NCI-H128 (cell line): Measurements from ENCODE around the gene FAM180A.
"Not testable (repeated sequence)": the region's sequence is repeated elsewhere in the genome, so short reads cannot be mapped to it uniquely, and the experiment has no call there.

Experiments
- DNase-seq: peaks from one replicate; lab custom pipeline; 2025; ENCODE audit not compliant: unreplicated experiment; lab: John Stamatoyannopoulos, UW

FAM180A gene

GRCh38 chr7:135715055-135715522 is 33.5 kb downstream of the FAM180A start:
- DNase-seq = no peak

GRCh38 chr7:135714534-135715009 is 34.0 kb downstream of the FAM180A start:
- no peak for DNase-seq

- DNase-seq = no peak
These were observed 34.7 kb downstream of the FAM180A start for GRCh38 chr7:135713836-135714470.

DNA sequence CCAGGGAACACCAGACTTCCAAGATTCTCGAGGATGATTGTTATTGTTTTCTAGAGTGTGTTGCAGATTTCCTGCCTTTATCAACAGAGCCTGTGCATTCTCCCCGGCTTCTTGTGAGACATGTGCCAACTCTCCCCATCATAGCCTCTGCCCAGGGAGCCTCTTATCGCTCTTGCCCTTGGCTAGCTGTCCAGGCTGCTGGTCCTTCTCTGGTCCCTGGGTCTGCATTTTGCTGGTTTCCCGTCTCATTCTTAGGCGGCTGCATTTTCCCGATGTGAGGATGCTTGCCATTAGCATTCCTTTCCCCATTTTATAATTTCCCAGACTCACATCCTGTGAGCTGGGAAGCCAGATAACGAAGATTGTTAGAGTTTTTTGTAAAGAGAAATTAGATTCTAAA is 35.8 kb downstream of the FAM180A start:
- DNase-seq = no peak

DNA sequence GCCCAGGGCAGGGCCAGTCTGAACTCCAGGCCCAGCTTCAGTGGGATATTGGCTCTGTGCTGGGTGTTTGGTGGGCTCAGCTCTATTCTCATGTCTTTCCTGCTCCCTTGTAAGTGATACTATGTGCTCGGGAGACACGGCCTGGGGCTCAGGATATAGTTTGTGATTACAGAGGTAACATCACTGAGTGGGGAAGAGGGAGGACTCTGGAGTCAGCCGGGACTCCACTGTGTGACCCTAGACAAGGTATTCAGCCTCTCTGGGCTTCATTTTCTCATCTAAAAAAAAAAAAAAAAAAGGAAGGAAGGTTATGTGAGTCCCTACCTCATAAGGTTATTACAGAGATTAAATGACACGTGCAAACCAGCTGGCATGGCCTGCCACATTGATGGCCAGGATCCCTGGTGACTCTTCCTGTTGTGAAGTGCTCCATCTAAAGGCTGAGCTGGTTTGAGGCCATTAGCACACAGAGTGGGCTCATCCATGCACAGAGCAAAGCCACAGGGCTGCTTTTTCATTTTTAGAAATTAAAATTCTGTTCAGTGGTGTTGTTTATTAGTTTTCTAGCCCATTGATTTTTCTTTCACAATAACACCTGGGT is 36.3 kb downstream of the FAM180A start:
- DNase-seq = no peak

DNA sequence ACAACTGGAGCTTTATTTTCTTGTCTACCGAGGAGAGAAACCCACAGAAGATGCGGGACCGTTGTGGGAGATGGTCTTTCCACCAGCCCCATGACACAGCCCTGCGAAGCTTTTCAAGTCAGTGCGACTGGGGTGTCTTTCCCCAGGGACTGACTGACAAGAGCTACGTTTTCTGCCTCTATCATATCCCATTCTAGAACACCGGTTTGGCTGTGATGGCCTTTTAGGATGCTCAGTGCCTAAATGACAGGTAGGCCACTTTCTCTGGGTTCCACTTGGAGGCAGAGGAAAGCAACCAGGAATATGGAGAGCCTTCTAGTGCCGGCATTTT is 37.5 kb downstream of the FAM180A start:
- no peak for DNase-seq

- no peak for DNase-seq
These were observed 38.0 kb downstream of the FAM180A start for GRCh38 chr7:135710417-135711138.

DNA sequence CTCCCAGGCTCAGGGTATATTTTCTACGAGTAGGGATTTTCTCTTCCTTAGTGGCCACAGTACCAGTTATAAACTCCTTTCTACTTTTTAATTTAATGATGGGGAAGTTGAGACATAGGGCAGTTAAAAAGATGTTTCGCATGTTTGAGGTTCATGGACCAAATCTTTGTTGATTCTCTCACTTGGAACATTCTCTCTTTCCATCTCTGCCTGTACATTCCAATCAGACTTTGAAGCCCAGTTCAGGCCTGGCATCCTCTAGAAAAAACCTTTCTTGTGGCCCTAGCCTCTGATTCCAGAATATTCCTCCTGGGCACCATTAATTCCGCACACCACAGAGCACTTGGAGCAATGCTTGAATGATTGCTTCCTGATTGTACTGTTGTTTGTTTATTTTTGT is 39.1 kb downstream of the FAM180A start:
- no peak for DNase-seq

GRCh38 chr7:135708041-135708440 is 40.6 kb downstream of the FAM180A start:
- no peak for DNase-seq

DNA sequence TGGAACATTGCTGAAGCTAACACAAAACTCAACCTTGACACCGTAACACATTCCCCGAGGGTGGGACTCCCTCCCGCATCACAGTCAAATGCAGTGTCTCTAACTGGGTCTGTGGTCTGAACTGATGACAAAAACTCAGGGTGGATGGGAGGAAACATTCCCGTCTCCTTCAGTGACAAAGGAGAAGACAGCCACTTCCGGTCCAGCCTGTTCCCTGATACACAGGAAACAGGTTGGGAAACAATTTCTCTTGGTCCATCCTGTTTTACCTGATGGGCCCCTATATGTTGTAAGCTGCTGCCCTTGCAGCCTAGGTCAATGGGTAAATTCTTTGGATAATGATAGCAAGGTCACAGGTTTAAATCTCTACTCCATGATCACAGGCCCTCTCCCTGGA is 41.0 kb downstream of the FAM180A start:
- no peak for DNase-seq

- DNase-seq = no peak
These were observed 41.6 kb downstream of the FAM180A start for GRCh38 chr7:135706858-135707569.

DNA sequence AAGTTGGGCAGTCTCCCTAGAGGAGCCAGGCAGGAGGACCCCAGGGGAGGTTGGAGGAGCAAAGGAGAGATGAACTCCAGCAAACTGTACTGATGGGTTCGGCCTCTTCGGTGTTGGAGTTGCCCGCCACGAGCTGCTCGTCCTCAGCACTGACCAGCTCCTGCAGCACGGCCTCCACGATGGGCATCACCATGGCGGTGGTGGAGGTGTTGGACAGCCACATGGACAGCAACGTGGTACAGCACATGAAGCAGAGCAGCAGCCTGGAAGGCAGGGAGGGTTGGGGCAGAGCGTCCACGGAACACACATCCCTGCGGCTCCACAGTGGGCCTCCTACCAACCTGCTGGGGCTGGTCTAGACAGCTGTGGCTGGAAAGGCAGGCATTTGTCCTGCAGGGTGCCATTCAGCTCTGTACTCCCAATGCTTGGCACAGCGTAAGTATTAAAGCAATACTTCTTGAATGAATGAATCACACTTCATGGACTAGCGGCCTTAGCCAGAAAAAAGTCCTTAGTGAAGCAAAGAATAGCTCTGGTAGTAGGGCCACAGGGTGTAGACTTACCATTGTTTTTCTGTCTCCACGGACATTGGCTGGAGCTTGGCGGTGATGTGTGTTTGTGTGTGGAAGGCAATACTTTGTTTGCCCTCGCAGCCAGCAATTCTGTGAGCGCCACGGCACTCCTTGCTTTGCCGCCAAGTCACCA is 42.4 kb downstream of the FAM180A start:
- DNase-seq = no peak

GRCh38 chr7:135704698-135705097 is 43.9 kb downstream of the FAM180A start:
- DNase-seq = no peak

DNA sequence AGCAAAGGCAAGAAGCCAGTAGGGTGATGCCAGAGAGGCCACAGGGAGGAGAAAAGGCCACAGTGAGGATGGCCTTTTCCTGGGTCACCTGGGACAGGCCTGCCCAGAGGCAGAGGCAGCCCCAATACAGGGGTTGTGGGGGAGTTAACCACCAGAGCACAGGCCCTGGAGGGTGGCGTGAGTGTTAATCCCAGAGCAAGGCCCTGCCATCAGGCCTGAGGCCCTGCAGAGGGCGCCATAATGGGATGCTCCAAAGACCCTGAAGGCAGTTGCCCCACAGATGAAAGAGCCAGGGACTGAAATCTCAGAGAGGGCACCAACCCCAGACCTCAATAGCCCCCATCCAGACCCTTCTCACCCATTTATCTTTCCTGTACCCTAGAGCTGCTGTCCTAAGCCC is 44.5 kb downstream of the FAM180A start:
- DNase-seq = no peak

DNA sequence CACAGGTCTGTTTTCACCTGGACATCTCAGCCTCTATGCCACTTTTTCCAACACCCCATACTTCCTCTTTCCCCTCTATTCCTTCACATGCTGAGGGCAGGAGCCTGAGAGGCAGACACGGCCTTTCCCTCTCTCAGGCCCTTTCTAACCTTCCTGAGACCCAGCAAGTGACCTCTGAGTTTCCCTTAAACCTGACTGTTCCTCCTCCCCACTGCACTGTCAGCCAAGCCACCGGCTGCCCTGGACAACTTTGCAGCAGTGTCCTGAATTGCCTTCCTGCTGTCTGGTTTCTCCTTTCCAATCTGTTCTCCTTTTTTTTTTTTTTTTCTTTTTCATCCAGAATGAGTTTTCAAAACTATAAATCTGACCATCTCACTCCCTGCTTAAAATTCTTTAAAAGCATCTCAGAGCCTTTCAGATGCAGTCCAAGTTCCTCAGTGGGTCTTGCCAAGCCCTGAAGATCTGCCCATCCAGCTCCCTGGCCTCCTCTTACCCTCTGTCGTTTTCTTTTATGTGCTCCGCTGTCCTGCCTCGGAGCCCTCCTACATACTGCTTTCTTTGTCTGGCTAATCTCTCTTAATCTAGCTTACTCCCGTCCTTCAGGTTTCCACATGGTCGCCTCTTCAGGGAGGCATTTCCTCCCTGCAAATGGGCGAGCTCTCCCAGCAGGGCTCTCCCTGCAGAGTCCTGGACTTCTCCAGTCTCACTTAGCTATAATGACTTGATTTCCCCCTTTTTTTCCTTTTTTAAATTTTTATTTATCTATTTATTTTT is 51.1 kb downstream of the FAM180A start:
- no peak for DNase-seq

GRCh38 chr7:135693558-135693957 is 55.1 kb downstream of the FAM180A start:
- DNase-seq = no peak

DNA sequence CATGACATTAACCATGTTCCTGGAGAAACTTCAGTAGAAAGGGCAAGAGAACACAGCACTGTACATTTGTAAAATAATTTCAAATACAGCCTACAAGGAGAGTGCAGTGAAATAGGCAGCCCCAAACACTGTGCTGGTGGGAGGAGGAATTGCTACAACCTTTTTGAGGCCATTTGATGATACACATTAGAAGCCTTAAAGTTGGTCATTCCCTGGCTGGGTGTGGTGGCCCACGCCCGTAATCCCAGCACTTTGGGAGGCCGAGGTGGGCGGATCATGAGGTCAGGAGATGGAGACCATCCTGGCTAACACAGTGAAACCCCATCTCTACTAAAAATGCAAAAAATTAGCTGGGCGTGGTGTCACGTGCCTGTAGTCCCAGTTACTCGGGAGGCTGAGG is 56.0 kb downstream of the FAM180A start:
- not testable (repeated sequence) for DNase-seq

DNA sequence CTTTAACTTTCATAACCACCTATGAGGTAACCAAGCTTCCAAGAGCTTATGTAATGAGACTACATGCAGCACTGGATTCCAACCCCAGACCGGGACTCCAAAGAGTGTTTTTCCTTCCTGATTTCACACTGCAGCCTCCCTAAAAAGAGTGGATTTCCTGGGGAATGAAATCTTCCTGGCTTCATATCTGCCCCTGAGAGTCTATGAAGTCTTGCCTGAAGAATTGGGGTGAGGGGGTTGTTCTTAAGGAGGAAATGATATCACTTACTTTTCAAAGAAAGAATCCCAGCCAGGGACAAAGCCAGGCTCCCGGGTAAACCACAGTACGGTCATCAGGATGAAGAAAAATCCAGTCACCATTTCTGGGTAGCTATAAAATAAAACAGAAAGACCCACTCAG is 56.6 kb downstream of the FAM180A start:
- DNase-seq = no peak

DNA sequence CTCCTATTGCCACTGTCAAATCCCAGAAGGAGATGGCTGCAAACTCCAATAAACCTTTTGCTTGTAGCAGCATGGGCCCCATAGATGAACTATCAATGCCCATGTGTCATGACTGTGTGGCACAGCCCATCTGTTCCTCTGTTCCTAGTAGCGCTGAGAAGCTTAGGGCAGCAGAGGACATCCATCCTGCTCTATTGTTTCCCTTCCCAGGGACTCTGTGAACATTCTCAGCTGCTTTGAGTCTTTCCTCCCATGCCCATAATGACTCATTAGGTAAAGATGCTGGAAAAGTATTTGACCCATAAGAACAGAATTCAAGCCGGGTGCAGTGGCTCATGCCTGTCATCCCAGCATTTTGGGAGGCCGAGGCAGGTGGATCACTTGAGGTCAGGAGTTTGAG is 58.0 kb downstream of the FAM180A start:
- no peak for DNase-seq

- no peak for DNase-seq
These were observed 61.1 kb downstream of the FAM180A start for GRCh38 chr7:135687466-135687865.
